ENCODE data around the gene OR6C2.

- no peak for TF ChIP-seq EP300 (IDR thresholded peaks at IDR 0.05; ENCODE audit: borderline replicate concordance in 1 of 2, low read depth in 2 of 2, low read length in 2 of 2)
- no peak for TF ChIP-seq CTCF (IDR thresholded peaks at IDR 0.05; ENCODE audit: control extremely low read depth in 1 of 3, insufficient read depth in 1 of 3, low read depth in 1 of 3, low read length in 3 of 3)
- no peak for TF ChIP-seq TCF12 (IDR thresholded peaks at IDR 0.05; ENCODE audit: low read depth, low read length)
- TF ChIP-seq JUND (IDR thresholded peaks at IDR 0.05; ENCODE audit: low read length), result no peak
- TF ChIP-seq ATF3 (IDR thresholded peaks at IDR 0.05; ENCODE audit: insufficient read depth, low read depth, low read length), result no peak
- TF ChIP-seq SIN3A (conservative IDR thresholded peaks at IDR 0.05 in 1 of 2, IDR thresholded peaks at IDR 0.05 in 1 of 2; ENCODE audit: low read depth in 1 of 2, low read length in 2 of 2), result no peak
- TF ChIP-seq POLR2AphosphoS5 (IDR thresholded peaks at IDR 0.05; ENCODE audit: low read depth, low read length), result no peak
- no peak for TF ChIP-seq RAD21 (IDR thresholded peaks at IDR 0.05 in 1 of 2, conservative IDR thresholded peaks at IDR 0.05 in 1 of 2; ENCODE audit: low read depth in 2 of 2, low read length in 2 of 2)
Observed at GRCh38 chr12:55400229-55400628, 43.6 kb upstream of the OR6C2 start, which contains the start of gene OR6C65.
